HG02885 (cell line): ENCODE data around the gene PLCE1.

Source experiments
- ATAC-seq: cut with Tn5 transposase; IDR thresholded peaks from one replicate; pipeline ENCODE4 v1.9.1; 2021; ENCODE audit warnings: mild to moderate bottlenecking; ENCODE audit not compliant: unreplicated experiment, poor library complexity

Gene PLCE1

DNA sequence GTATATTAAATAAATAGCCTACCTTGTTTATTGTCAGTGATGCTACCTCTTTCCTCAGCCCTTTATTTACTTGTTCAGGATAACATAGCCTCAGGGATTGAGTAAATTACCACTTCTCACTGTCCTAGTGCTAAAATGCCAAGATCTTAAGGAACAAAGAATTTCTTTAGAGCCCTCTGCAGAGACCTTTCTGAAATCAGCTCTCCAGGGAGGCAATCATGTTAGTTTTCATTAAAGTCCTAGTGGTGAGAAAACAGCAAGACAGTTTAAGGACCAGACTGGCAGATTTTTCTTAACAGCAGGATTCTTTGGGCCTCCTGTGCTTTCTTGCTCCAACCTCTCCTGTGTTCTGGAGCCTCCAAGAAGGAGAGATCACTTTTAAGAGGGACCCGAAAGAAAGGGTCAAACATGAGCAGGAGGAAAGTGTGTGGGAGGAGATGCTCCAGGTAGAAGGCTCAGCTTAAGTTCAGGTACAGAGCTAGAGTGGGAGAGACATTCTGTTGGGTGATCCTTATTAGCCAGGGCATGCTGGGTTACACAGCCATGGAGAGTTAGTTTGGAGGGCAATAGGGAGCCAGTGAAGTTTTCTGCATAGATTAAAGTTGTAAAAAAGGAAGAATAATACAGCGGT lies 1.2 kb upstream of the PLCE1 start:
- no peak for ATAC-seq

DNA sequence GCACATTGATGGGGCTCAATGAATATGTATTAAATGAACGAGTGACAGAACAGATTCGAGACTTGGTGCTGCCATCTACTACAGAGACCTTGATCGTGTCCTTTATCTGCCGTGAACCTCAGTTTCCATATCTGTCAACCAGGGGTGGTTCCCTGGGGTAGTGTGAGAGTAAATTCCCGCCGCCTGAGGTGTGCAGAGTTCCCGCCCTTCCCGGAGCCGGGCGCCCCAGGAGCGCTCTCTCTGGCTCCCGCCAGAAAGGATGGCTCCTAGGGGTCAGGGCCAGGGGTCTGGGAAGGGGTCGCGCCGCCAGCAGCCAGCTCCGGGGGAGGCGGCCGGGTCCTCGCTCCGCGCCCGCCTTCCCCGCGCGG lies 333 bp upstream of the PLCE1 start:
- no peak for ATAC-seq

DNA sequence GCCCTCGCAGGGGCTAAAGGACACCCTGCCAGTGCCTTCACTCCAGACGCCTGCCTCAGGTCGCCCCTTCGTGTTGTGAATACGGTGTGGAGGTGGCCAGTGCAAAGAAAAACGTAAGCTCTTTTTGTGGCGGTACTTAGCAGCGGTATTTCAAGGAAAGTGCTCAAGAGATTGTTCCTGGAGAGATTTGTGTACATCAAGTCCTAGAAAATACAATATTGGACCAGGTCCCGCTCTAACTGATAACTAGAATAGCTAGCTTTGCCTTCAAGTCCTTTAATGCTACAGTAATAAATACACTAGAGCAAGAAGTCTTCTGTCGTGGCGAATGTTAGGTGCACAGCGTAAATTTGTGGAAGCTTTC lies 689 bp downstream of the PLCE1 start:
- no peak for ATAC-seq

DNA sequence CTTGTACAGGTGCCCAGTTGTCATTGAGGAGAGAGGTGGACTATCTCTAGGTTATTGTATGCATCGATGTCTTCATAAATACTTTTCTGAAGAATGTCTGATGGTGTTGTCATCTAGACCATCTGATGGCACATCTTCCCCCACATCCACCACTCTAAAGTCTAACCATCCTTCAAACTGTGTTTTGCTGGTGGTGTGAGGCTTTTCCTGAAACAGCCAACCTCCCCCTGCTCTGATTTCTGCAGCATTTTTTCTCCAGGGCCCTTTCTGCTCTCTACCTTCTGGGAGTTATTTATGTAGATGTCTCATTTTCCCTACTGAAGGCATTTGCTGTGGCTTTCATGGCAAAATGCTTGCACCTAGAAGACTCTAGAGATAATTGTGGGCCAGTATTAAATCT lies 1.5 kb downstream of the PLCE1 start:
- no peak for ATAC-seq

DNA sequence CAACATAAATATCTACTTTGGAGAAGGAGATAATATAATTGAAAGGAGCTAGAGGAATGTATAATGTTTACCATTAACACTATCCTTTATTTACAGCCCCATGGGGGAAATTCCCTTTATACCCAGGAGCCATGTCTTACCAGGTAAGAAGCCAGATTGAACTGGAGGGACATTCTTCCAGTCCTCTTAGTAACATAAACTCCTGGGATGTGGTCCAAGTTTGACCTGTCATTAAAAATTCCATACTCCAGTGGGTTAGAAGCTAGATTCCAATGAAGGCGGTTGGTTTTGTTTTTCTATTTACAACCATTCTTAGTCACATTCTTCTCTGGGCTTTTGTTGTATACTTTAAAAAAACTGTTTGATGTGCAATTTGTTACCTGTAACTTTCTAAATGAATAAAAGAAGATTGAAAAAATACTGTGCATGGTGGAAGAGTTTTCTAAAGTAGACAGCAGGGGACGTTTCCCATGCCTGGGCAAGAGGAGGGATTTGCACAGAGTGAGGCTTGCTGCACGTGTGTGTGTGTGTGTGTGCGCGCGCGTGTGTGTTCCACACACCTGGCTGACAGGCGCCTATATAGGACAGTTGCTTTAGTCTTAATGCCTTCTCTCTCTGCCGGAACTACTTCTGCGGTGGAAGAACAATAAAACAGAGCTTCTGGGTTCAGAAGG lies 2.0 kb downstream of the PLCE1 start:
- ATAC-seq, result no peak

DNA sequence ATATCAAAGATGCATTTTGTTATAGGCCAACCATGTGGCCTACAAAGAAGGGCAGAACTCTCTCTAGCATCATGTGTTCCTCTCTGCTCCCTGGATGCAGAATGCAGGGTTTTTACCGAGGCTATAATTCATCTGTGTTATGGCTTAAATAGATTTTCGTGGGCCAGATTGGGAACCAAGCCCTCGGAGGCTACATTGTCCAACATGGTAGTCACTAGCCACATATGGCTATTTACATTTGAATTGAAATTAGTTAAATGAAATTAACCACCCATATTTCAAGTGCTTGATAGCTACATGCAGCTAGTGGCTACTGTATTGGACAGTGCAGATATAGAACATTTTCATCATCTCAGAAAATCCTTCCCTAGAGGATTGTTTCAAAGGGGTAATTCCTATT lies 2.8 kb downstream of the PLCE1 start:
- ATAC-seq, result no peak

DNA sequence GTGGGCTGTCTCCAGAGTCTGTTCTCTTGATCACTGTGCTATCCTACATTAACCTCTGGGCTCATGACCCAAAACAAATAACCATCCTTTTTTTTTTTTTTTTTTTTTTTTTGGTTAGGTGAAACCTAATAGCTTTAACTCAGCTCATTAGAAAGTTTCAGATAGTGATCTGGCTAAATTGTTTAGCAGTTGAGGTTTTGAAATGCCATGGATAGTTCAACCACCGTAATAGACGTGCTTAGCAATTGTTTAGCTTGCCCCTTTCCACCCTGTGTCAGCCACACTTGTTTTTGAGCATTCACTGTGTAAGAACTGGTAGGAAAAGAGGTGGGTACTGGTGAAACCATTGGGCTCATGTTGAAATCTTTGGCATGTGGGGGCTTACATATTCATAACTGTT lies 3.8 kb downstream of the PLCE1 start:
- ATAC-seq, result no peak

DNA sequence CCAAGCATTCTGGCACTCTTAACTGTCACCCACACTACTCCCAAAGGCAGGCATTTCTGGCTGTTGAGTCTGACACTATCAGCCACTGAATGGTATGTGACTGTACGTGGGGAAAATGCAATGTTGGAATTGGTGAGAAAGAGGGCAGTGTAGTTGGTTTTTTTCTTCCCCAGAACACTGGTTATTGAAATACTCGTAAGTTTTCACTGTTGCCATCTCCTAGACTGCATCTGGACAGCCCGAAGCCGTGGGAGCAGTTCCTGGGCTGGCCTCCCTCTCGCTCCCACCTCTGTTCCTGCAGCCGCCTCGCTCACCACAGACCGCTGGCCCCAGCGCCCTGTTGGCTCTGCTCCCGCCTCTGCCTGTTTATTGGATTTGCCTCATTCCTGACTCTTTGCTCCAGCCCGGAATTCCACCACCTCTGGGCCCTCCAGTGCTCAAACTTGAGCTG lies 5.7 kb downstream of the PLCE1 start:
- no peak for ATAC-seq

DNA sequence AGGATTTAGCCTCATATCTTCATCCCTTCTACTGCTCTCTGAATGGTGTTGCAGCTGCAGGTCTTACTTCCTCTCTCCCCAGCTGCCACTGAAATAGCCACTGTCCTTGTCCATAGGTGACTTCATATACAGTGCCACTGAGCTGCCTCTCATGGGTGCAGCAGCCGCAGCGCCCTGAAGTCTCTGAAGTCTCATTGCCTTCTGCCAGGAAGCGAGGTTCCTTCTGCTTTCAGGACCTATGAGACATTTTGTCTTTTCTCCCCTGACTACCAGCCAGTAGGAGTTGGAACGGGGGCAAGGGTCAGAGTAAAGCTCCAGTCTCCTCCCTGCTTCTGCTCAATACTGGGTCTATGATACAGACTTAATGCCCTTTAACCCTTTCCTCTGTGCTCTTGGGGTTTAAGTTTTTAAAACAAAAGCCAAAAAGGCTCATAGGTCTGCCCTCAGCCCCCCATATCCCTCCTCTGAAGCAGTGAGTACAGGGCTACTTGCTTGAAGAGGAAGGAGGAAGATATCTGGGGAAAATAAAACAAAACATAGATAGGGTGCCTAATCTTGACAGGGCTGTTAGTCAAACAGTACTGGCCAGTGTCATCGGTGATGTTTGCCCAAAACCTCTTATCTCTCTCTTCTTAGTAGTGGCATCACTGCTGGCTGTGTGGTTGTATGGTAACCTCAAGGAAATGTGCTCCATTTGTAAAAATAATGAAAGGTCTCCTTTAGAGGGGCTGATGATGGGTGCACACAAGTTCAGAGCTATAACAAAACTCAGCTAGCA lies 7.1 kb downstream of the PLCE1 start:
- no peak for ATAC-seq

DNA sequence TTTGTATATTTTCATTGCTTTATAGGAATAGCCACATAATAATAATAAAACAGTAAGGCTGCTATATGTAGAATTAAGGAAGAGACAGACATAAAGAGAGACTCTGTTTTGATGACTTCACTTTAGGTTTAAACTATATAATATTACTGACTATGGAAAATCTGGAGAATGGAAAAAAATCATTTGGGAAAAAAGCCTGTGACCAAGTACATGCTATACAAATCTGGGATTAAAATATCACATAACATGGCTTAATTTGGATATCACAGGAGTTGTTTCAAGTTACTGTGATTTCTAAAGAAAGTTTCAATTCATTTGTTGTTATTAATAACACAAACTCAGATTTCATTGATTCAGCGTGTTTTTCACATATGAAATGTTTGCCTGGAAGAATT lies 7.7 kb downstream of the PLCE1 start:
- ATAC-seq, result no peak

DNA sequence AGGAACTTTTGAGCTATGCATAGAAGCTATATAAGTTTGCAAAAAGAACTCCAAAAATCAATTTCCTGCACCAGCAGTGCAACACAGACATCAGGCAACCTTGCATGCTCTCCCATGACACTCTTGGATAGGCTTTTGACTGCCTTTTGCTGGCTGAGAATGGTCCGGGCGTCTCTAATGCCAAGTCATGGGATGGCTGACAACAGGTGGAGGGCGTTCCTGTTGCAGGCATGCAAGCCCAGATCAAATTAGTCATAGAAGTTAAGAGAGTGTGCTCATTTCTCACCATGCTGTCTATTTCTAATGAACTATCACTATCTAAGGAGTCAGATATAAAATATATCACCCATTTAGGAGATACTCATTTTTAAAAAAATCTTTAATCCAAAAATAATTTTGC lies 8.4 kb downstream of the PLCE1 start:
- no peak for ATAC-seq

DNA sequence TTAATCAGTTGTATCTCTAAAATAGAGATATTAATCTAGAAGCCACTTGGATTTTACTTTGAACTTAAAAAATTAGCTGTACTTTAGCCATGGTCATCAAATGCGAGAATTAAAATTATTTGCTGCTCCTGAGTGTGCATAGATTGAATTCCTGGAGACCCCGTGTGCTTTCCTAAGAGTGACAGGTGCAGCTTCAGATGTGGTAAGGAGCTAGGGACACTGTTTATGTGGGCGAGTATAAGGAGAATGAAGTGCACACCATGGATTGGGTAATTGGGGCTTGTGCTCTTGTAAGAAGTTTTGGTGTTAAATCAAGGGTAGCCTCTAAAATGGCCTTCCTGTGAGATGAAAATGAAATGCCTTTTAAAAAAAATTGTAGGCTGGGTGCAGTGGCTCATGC lies 9.8 kb downstream of the PLCE1 start:
- no peak for ATAC-seq

DNA sequence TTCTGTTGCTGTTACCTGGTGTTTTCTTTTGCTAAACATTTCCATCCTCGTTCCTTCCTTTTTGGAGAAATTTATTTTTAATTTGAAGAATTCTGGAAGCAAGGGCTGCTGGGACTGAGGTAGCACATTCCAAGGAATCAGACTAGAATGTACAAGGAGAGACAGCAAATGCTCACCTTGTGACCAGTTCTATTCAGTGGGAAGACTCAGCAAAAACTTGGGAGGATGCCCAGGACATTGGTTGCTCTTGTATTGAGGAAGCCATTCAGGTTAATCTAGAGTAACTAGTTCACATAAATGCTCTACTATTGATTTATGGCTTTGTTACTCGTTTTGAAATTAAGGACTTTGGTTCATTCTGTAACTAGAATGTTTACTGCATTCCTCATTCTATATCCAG lies 11.3 kb downstream of the PLCE1 start:
- ATAC-seq, result no peak

DNA sequence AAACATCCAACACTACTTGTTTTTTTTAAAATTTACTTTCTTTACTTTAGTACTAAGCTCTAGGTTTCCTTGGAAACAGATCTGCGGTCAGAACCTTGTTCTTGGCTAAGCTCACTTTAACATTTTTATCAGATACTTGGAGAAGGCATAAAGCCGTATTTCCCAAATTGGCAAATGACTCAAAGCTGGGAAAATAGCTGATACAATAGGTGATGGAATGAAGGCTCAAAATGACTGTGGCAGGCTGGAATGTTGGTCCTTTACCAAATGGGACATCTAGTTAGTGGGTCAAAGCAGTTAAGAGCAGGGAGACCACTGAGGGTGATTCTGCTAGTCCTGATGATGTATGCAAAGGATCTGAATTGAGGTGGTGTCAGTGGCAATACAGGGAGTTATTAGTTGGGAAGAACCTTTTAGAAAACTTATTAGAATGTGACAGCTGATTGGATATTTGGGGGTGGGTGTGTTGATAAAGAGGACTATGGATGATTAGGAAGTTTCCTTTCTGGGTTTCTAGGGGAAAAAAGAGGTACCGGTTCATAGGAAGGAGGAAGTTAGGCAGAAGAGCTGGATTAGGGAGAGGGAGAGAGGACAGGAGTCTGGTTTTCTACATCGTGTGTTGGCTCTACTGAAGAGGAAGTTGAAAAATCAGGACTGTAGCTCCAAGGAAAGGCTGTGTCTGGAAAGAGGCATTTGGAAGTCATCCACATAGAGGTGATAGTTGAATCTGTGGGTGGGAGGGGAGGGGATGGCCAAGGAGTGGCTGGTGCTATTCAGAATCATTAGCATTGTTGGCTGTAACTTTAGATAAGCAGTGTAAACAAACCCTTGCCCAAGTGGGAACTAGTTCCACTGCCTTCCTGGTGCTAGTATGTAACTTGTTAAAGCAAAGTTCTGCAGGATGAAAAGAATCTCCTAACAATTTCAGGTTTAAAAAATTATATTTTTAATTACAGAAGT lies 13.1 kb downstream of the PLCE1 start:
- no peak for ATAC-seq

DNA sequence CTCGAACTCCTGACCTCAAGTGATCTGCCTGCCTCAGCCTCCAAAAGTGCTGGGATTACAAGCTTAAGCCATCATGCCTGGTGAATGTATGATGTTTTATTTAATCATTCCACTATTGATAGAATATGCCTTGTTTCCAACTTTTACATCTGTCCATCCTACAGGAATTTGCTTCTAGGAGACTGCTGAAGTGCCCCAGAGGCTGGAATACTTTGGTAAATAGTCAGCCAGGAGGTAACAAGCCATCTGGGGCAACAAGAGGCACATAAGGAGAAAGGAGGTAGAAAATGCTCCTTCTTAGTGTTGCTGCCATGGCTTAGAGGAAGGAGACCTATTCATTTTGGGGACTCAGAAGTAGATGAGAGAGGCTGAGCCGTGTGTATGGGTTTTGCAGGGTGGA lies 14.8 kb downstream of the PLCE1 start:
- no peak for ATAC-seq

DNA sequence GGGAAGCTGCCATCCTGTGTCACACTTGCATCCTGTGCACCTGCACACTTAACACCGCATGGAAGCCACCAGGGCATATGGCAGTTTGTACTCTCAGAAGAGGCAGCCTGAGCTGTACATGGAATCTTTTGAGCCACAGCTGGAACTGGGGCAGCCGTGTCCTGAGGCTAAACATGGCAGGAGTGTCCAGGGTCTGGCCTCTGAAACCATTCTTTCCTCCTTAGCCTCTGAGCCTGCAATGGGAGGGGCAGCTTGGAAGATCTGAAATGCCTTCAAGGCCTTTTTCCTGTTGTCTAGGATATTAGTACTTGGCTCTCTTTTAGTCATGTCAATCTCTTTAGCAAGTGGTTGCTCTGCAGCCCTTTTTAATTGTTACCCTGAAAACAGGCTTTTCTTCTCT lies 16.4 kb downstream of the PLCE1 start:
- no peak for ATAC-seq

DNA sequence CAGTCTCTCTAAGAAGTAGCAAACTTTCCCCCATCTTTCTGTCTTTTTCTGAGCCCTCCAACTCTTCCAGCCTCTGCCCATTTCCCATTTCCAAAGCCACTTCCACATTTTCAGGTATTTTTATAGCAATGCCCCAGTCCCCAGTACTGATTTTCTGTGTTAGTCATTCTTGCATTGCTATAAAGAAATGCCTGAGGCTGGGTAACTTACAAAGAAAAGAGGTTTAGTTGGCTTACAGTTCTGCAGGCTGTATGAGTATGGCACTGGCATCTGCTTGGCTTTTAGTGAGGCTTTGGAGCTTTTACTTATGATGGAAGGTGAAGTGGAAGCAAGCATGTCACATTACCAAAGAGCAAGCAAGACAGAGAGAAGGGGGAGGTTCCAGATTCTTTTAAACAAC lies 17.2 kb downstream of the PLCE1 start:
- no peak for ATAC-seq

DNA sequence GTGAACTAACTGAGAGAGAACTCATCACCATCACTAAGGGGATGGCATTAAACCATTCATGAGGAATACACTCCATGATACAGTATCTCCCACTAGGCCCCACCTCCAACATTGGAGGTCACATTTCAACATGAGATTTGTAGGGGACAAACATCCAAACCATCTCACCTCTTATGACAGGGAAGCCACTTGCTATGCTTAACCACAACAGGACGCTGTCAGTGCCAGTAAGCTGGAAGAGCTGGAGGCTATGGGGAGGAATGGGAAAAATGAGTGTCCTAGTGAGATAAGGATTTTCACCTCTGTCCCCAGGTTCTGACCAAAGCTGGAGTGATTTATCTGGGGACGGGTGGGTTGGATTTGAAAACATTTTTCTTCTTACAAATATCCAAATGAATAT lies 17.6 kb downstream of the PLCE1 start:
- ATAC-seq, result no peak

DNA sequence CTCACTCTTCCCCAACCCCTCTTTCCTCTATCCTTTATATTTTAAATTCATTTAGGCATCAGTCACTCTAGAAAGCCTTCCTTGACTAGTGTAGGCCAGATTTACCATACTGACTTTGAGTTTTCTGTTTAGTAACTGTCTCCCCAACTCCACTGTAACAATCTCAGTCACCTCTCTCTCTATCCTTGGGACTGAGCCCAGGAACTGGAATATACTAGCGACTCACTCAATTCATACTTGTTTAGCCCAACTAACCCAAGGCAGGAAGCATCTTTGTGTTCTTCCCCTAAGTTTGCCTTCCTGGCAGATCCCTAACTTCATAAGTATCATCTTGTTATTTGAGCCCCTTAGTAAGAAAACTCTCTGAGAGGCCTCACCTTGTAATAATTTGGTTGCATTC lies 19.1 kb downstream of the PLCE1 start:
- ATAC-seq, result no peak

DNA sequence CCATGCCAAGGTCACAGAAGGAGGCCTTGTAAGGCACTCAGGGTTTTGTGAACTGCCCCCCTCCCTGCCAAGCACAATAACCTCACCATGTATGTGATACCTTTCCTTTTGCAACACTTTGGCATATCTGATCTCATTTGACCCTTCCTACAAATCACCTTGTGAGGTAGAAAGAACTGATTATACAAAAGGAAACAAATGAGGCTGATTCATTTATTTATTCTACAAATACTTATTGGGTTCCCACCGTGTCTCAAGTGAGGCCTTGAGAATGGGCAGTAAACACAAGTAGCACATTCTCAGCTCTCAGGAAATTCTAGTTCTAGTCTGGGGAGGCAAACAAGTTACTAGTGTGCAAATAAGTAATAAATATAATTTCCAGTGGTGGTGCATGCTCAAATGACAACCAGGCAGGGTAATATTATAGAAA lies 19.6 kb downstream of the PLCE1 start:
- ATAC-seq, result no peak

DNA sequence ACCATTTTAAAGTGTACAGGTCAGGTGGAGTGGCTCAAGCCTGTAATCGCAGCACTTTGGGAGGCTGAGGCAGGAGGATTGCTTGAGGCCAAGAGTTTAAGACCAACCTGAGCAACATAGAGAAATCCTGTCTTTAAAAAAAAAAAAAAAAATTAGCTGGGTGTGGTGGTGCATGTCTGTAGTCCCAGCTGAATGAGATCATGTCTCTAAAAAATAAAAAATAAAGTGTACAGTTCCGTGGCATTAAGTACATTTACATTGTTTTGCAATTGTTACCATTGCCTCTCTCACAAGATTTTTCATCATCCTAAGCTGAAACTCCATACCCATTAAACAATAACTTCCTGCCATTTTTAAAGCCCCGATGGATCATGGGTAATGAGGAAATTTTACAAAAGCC lies 20.6 kb downstream of the PLCE1 start:
- ATAC-seq, result no peak
